Activated gamma-delta T cell treated with anti-CD3 and anti-CD28 coated beads, Interleukin-2, amount 50 U/mL, for 16 hours (primary cell): ENCODE data around the gene EMB.
"Not testable (repeated sequence)": the region's sequence is repeated elsewhere in the genome, so short reads cannot be mapped to it uniquely, and the experiment has no call there.

Experiments
- DNase-seq: peaks from one replicate; pipeline ENCODE4 v3.0.0-alpha.2; 2020; ENCODE audit warnings: low read depth

EMB gene, protein sequence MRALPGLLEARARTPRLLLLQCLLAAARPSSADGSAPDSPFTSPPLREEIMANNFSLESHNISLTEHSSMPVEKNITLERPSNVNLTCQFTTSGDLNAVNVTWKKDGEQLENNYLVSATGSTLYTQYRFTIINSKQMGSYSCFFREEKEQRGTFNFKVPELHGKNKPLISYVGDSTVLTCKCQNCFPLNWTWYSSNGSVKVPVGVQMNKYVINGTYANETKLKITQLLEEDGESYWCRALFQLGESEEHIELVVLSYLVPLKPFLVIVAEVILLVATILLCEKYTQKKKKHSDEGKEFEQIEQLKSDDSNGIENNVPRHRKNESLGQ

DNA sequence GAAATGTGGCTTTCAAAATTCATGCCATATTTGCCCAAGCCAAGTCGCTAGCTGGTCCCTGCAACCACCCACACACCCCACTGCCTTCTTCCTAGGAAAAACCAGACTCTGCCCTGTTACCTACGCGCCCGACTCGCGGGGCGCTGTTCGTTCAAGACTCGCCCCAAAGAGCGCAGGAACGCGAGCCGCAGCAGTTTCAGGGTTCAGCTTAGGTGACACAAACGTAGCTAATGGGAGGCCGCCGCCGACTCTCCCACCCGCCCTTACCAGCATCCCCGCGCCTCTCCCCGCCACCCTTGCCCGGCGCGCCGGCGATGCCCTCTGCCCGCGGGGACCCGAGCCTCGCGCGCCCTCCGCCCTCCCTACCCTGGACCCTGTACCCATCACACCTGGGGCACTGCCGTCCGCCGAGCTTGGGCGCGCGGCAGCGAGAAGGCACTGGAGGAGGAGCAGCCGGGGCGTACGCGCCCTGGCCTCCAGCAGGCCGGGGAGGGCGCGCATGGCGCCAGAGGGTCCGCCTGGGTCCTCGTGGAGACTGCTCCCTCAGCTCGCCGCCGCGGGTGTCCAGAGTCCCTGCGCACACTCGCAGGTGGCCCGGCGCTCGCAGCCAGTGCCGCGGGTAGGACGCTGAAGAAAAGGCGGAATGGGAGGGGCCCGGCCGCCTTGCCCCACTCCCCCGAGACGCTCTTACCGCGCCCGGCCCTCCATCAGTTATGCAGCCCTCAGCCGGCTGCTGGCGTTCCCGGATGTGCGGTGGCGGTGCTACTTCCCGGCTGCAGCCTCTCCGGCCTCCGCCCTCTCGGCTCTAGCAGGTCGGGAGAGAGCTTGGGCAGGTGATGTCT, at the start of gene EMB:
Gene EMB, minus strand, starts transcription at position 638 of the 842 bp plus-strand sequence. Its CDS starts 137 bp downstream, at position 501.
- peak; percentile 57 for DNase-seq

DNA sequence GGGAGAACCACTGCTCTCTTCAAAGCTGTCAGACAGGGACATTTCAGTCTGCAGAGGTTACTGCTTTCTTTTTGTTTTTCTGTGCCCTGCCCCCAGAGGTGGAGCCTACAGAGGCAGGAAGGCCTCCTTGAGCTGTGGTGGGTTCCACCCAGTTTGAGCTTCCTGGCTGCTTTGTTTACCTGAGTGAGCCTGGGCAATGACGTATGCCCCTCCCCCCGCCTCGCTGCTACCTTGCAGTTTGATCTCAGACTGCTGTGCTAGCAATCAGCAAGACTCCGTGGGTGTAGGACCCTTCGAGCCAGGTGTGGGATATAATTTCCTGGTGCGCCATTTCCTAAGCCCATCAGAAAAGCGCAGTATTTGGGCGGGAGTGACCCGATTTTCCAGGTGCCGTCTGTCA, 48.4 kb upstream of the EMB start:
- not testable (repeated sequence) for DNase-seq

DNA sequence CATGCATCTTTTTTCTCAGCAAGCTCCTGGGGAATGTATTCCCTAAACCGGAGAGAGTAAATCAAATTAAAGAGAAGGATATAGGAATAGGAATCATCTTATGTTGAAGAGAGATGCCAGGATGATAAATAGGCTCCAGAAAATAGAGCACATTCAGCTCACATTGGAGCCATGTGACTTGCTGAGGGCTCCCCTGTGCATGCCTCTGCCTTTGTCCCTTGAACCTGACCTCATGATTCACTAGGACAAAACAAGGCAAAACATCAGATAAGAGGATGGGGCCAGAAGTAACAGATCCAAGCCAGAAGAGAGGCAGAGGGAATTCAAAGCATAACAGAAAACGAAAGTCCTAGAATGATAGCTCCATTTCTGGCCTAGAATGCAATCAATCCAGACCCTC, 37.7 kb upstream of the EMB start:
- not testable (repeated sequence) for DNase-seq

DNA sequence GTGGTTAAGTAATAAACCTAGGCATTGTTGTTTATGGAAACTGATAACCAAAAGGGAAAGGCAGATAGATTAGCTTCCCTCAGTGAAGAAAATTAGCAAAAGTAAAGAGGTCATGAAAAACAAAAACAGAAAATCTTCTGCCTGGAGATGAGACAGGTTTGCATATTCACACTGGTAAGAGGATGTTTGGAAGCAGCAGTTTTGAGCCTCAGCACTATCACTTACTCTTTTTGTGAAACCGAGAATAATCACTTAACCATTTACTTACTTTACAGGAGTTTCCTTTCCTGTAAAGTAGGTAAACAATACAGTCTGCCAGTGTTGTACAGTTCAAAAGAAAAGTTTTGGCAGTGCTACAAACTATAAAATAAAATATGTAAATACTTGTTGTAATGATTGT, 35.5 kb upstream of the EMB start:
- no peak for DNase-seq

DNA sequence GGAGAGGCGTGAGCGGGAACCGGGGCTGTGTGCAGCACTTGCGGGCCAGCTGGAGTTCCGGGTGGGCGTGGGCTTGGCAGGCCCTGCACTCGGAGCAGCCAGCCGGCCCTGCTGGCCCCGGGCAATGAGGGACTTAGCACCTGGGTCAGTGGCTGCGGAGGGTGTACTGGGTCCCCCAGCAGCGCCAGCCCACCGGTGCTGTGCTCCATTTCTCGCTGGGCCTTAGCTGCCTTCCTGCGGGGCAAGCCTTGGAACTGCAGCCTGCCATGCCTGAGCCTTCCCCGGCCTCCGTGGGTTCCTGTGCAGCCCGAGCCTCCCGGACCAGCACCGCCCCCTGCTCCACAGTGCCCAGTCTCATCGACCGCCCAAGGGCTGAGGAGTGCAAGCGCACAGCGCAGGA, 23.9 kb upstream of the EMB start:
- not testable (repeated sequence) for DNase-seq

DNA sequence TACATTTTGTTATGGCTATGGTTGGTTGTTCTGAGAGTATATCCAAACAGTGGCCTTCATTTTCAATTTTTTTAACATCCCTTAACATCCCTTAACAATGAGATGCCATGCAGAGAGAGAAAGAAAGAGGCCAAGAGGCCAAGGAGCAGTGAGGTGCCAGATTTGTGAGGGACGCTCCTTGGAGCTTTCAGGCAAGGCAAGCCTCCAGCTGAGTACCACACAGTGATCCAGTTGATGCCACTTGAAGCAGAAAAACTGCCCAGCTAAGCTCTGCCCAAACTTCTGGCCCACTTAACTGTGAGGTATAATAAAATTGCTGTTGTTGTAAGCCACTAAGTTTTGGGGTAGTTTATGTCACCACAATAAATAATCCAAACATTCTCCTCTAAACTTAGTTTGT, 22.6 kb upstream of the EMB start:
- DNase-seq, result no peak

DNA sequence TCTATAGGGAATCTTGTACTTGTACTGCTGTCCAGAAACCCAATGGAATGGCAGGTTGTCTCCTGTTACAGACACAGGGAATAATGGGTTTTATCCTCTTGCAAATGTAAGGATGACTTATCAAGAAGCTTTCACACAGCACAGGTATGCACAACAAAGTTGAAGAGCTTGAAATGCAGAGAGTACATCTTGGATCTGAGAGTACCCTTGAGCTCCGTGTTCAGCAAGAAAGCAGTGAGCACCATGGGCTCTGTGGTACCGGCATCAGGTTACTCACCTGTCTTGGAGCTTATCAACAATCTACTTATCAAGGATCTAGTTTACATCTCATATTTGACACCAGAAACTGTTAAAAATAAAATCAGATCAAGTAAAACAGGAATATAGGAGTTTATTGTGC, 22.0 kb upstream of the EMB start:
- DNase-seq, result no peak

DNA sequence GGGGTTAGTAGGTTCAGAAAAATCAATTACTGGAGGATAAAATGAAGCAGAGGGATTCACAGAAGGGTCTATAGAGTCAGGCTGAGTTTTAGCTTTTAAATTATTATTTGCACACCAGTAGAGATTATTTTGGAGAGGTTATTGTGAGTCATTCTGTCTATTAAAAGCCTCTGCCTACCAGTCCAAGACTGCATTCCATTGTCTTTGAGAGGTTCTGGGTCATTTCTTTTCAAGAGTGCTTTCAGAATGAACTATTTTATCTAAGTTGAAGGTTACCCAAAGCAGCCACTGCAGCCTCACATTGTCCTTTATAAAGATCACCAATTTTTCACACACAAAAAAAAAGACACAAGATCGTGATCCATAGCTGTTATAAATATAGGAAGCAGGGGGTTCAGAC, 21.5 kb upstream of the EMB start:
- not testable (repeated sequence) for DNase-seq

DNA sequence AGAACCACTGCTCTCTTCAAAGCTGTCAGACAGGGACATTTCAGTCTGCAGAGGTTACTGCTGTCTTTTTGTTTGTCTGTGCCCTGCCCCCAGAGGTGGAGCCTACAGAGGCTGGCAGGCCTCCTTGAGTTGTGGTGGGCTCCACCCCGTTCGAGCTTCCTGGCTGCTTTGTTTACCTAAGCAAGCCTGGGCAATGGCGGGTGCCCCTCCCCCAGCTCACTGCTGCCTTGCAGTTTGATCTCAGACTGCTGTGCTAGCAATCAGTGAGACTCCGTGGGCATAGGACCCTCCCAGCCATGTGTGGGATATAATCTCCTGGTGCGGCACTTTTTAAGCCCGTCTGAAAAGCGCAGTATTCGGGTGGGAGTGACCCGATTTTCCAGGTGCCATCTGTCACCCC, 17.3 kb upstream of the EMB start:
- not testable (repeated sequence) for DNase-seq

DNA sequence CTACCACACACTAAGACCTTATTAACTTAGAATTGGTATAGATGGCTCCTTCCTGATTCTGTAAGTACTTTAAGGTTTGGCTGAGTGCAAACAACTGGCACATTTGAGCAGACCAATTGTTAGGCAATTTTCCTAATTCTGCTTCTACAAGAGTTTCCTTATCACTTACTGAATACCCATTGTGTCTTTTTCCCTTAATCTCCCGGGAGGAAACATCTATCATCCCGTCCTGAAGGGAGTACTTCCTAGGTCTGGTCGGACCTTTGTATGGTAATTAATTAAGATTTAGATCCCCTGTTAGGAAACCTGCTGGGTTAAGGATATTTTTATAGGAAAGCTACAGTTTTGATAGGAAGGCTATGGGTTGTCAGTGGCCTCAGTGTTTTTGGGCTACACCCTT, 8.2 kb upstream of the EMB start:
- DNase-seq, result not testable (repeated sequence)

DNA sequence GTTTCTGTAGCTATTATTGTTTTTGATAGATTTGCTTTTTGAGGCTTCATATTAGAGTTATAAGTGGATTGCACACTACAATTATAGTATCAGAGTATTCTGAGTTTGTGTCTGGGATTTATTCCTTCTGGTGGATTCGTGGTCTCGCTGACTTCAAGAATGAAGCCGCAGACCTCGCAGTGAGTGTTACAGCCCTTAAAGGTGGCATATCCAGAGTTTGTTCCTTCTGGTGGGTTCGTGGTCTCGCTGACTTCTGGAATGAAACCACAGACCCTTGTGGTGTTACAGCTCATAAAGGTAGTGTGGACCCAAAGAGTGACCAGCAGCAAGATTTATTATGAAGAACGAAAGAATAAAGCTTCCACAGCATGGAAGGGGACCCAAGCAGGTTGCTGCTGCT, 6.9 kb upstream of the EMB start:
- DNase-seq, result no peak

DNA sequence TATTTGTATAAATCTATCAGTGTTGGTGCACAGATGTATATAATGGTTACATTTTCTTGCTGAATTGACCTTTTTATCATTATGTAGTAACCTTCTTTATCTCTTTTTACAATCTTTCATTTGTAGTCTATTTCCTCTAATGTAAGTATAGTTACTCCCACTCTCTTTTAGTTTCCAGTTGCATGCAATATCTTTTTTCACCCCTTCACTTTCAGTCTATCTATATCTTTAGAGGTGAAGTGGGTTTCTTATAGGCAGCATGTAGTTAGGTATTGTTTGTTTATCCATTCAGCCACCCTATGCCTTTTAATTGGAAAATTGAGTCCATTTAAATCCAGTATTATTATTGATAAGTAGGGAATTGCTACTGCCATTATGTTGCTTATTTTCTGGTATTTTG, 6.1 kb upstream of the EMB start:
- no peak for DNase-seq

DNA sequence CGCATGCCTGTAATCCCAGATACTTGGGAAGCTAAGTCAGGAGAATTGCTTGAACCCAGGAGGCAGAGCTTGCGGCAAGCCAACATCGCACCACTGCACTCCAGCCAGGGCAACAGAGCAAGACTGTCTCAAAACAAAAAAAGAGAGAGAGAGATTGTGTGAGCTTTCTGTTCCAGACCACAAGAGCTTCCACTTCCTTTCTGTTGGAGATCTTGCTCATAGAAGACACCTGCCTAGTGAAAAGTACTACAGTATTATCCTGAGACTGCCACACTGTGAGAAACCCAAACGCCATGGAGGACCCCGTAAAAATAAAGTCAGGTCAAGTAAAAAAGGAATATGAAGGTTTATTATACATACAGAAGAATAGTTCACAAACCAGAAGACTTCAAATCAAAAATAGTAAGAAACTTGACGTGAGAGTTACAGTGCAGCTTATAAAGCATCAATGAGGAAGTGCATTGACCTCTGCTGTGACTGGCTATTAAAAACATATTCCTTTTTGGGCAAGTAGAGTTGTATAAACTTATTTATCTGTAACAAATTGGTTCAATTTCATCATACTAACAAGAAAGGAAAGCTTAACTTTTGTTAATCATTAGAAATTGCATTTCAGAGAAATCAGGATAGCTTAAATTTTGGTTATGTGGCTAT, 4.3 kb upstream of the EMB start:
- DNase-seq, result no peak

DNA sequence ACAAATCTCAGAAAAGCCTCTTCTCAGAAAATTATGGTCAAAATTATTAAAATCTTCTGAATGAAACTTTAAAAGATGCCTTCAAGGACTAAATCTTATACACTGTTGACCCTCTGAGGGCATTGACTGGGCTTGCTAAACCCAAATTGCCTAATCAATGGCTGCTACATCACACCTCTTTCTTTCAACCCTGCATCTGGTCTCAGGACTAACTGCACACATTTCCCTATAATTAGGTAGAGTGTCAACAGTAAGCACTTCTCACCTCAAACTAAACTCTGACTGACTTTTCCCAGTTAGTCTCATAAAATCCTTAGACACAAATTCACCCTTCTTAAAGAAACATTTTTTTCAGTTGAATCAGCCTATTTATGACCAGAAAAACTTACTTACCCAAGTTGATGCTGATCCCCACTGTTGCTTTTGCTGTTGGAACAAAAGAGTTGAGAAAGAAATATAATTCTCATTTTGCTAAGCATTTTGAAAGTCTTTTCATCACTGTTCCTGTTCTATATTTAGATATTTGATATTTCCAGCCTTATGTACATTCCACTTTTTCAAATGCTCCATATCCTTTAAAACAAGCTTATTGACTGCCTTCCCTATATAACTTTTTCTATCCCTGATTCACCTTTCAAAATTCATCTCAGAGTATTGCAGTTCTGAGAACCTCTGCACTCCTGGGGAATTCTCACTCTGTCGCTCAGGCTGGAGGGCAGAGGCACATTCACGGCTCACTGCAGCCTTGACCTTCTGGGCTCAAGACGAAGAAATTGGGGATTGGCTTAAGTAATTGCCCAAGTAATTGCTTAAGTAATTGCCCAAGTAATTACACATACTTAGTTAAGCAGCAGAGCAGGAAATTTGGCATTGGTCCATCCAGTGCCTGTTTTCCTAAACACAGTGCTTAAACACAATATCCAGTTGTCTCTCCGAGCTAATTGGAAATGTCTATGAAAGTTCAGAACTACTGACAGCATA, 1.8 kb upstream of the EMB start:
- not testable (repeated sequence) for DNase-seq

DNA sequence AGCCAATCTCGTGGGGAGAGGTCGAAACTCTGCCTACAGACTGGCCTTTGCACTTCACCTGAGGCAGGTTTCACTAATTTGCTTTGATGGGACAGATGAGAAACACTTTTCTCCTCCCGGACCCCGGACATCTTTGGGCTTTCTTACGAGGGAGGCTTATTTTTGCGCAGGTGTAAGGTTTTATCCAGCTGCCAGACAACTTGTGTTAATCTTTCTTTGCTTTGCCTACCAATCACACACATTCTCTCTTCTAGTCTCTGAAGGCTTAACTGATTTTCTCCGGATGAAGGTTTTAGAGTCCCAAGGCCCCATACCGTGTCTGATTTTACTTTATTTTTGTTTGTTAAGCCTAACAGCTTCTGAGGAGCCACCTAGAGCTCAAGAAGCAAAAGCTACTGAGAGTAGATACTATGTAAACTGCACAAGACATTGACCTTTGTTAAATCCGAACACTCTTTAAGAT, 436 bp upstream of the EMB start:
- DNase-seq, result no peak

DNA sequence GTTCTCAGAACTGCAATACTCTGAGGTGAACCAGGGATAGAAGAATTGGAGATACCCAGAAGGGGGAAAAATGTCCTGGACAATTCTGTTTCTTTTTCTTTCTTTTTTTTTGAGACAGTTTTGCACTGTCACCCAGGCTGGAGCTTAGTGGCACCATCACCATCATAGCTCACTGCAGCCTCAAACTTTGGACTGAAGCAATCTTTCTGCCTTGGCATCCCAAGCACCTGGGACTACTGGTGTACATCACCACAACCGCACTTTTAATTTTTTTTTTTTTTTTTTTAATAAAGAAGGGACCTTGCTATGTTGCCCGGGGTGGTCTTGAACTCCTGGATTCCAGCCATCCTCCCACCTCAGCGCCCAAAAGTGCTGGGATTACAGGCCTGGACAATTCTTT, 1.9 kb downstream of the EMB start:
- no peak for DNase-seq

DNA sequence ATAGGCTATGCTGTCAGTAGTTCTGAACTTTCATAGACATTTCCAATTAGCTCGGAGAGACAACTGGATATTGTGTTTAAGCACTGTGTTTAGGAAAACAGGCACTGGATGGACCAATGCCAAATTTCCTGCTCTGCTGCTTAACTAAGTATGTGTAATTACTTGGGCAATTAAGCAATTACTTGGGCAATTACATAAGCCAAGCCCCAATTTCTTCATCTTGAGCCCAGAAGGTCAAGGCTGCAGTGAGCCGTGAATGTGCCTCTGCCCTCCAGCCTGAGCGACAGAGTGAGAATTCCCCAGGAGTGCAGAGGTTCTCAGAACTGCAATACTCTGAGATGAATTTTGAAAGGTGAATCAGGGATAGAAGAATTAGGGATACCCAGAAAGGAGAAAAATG, 3.0 kb downstream of the EMB start:
- DNase-seq, result not testable (repeated sequence)

DNA sequence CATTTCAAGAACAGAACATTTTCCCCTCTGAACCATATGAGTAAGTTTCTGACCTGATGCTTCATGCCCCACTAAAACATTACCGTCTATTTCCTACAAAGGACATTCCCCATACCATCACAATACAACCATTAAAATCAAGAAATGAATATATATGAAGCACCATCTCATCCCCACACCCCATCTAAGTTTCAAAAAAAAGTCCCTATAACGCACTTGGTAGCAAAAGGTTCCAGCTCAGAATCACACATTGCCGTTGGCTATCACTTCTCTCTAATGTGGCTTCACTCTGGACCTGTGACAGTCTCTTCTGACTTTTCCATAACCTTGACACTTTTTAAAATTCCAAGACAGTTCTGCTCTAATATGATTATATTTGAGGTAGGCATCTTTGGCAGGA, 5.9 kb downstream of the EMB start:
- no peak for DNase-seq

DNA sequence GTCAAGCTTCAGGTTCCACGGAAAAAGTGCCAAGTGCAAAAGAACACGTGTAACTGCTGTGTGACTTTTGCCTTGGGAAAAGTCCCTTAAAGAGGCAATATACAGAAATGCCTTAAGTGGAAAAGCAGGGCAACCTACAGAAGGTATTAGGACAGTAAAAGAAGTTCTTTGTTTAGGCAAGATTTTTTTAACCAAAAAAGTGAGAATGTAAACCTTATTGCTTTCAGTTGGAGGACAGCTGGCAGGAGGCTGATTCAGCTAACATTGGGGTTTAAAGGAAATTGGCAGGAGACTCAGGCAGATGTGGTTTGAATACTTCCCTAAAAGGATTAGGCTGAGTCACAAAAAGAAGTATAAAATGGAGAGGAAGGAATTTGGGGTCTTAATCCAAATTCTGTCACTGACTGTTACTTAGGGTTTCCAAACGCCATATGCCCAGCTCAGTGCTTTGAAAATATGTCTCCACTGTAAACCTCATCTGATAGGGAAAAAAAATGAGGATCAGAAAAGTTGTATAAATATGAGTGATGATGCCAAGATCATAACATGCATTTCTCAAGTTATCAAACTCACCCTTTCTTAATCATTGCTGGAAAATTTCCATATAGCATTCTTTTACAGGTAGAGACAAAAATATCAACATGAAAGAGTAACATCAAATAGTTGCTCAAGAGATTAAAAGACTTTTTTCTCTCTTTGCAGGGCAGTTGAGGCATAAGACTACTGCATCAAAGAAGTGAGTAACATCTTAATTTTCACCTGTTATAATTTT, 9.8 kb downstream of the EMB start:
- not testable (repeated sequence) for DNase-seq

DNA sequence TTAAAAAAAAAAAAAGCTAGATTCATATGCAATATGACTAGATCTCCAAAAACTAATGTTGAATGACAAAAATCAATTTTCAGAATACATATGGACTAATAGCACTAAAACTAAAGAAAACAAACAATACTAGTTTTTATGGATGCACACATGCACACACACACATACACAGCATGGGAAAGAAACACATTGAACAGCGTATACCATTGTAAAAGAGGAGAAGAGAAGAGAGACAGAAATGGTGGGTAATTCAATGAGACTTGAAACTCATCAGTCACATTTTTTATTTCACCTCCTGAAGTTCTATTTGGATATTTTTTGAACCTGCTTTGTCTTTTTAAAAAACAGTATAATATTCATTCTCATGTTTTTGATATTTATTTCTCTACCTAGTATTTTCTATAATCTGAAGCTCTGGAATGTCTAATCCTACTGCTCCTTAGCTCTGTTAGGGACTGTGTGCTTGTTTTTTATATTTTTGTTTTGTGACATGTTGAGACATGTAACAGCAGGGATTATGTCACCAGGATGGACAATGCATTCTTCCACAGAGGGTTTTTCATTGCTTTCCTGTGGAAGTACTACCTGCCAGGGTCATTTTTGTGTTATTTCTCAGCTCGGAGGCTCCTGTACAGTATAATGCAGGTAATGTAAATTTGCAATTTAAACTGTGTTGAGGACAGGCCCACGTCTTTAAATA, 17.8 kb downstream of the EMB start:
- not testable (repeated sequence) for DNase-seq
